Stomach (tissue), 4 donors: Measurements from ENCODE around the gene GDF7.

Source experiments
- EP300 ChIP-seq: sonication (generic); formaldehyde crosslinking; IDR thresholded peaks from one replicate; pipeline ENCODE4 v1.6.1; 2017; ENCODE audit warnings: antibody characterized with exemption
- POLR2A ChIP-seq, 4 donors: fragments of 450-650 bp; IDR thresholded peaks; one replicate each; pipeline ENCODE4 v1.6.1; 2016; ENCODE audit warnings: antibody characterized with exemption in 4 of 4, control low read depth in 2 of 4, mild to moderate bottlenecking in 1 of 4, moderate library complexity in 1 of 4
- POLR2AphosphoS5 ChIP-seq, 3 donors: sonication (generic); formaldehyde crosslinking; IDR thresholded peaks; one replicate each; pipeline ENCODE4 v1.6.1; 2016; ENCODE audit warnings: antibody characterized with exemption in 3 of 3
- TF ChIP-seq, protein P1 (sequence below), 7 experiments: fragments of 450-650 bp in 4 of 7; fragments of 200-600 bp in 3 of 7; sonication (generic) in 3 of 7; IDR thresholded peaks; one replicate each; pipeline ENCODE4 v1.5.1; 2016 to 2019; ENCODE audit warnings: antibody characterized with exemption in 7 of 7, control low read depth in 2 of 7, mild to moderate bottlenecking in 1 of 7

- TF ChIP-seq POLR2AphosphoS5 (IDR thresholded peaks at IDR 0.05): no peak
- TF ChIP-seq, protein P1, sequence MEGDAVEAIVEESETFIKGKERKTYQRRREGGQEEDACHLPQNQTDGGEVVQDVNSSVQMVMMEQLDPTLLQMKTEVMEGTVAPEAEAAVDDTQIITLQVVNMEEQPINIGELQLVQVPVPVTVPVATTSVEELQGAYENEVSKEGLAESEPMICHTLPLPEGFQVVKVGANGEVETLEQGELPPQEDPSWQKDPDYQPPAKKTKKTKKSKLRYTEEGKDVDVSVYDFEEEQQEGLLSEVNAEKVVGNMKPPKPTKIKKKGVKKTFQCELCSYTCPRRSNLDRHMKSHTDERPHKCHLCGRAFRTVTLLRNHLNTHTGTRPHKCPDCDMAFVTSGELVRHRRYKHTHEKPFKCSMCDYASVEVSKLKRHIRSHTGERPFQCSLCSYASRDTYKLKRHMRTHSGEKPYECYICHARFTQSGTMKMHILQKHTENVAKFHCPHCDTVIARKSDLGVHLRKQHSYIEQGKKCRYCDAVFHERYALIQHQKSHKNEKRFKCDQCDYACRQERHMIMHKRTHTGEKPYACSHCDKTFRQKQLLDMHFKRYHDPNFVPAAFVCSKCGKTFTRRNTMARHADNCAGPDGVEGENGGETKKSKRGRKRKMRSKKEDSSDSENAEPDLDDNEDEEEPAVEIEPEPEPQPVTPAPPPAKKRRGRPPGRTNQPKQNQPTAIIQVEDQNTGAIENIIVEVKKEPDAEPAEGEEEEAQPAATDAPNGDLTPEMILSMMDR (IDR thresholded peaks at IDR 0.05): no peak
- no peak for TF ChIP-seq POLR2A (IDR thresholded peaks at IDR 0.05)
- TF ChIP-seq EP300: no peak
These were observed 6.9 kb downstream of the GDF7 start for GRCh38 chr2:20673686-20674308.
